ENCODE data around the gene COX5B. TPM values are rescaled to one million over a fixed set of nuclear protein-coding genes. Genes with fewer than 3 reads are reported as not detected.
"Not testable (repeated sequence)": the region's sequence is repeated elsewhere in the genome, so short reads cannot be mapped to it uniquely, and the experiment has no call there.

Gene COX5B
- total RNA-seq, 1 experiment from 2014 or later, result 346 TPM

DNA sequence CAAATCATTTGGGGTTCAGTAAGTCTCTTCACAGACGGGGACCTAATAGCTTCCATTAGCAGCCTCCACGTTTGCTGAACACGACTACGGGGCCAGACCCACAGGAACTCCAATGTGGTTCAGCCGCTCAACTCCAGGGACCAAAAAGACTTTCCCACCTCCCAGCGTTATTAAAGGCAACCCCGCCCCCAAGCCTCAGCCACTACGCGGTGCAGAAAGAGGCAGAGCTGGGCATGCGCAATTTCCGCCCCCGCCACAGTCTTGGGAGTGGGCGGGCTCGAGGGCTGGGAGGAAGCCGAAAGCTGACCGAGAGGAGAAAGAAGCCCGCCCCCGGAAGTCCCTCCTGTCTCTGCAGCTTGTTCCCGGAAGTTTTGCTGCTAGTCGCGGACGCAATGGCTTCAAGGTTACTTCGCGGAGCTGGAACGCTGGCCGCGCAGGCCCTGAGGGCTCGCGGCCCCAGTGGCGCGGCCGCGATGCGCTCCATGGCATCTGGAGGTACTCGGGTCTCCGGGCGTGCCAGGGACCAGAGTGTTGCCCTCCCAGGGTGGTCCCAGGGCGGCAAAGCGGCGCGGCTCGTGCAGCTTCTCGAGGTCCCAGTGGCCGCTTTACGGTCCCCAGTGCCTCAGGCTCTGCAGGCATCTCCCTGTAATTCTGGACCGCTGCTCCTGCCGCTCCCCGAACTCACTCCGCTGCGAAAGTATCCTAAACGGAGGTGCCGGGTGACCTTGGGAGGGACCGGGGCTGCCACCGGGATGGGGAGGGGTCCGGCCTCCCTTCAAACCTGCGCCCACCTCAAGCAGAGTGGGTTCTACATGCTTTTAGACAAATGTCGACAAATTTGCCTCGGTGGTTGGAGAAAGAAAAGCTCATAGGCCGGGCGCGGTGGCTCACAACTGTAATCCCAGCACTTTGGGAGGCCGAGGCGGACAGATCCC is at the start of gene COX5B (continued):
- no peak for TF ChIP-seq ZNF121 (CRISPR knock-in tag; IDR thresholded peaks at IDR 0.05)
- TF ChIP-seq NR3C1 (CRISPR knock-in tag; conservative IDR thresholded peaks at IDR 0.05; ENCODE audit: low read depth), result no peak
- TF ChIP-seq TP53 (CRISPR knock-in tag; IDR thresholded peaks at IDR 0.05), result peak; percentile 63; the same call in 1 of the 2 replicates
- TF ChIP-seq, protein P1, sequence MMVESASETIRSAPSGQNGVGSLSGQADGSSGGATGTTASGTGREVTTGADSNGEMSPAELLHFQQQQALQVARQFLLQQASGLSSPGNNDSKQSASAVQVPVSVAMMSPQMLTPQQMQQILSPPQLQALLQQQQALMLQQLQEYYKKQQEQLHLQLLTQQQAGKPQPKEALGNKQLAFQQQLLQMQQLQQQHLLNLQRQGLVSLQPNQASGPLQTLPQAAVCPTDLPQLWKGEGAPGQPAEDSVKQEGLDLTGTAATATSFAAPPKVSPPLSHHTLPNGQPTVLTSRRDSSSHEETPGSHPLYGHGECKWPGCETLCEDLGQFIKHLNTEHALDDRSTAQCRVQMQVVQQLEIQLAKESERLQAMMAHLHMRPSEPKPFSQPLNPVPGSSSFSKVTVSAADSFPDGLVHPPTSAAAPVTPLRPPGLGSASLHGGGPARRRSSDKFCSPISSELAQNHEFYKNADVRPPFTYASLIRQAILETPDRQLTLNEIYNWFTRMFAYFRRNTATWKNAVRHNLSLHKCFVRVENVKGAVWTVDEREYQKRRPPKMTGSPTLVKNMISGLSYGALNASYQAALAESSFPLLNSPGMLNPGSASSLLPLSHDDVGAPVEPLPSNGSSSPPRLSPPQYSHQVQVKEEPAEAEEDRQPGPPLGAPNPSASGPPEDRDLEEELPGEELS (CRISPR knock-in tag; IDR thresholded peaks at IDR 0.05), result peak; percentile 58; the same call in 1 of the 2 replicates
- TF ChIP-seq MYBL2 (CRISPR knock-in tag; IDR thresholded peaks at IDR 0.05), result no peak
- peak; percentile 59 for TF ChIP-seq GABPB1 (CRISPR knock-in tag; IDR thresholded peaks at IDR 0.05)
- TF ChIP-seq CREB1 (CRISPR knock-in tag; IDR thresholded peaks at IDR 0.05), result no peak
- TF ChIP-seq ZNF425 (CRISPR knock-in tag; conservative IDR thresholded peaks at IDR 0.05), result no peak
- no peak for TF ChIP-seq ELF4 (CRISPR knock-in tag; IDR thresholded peaks at IDR 0.05; ENCODE audit: low read depth)
- no peak for TF ChIP-seq E2F1 (CRISPR knock-in tag; IDR thresholded peaks at IDR 0.05)
- 0 out of 2 replicates have a peak, but pooled peaks have one; percentile 21 for TF ChIP-seq E2F5 (CRISPR knock-in tag; IDR thresholded peaks at IDR 0.05)
- TF ChIP-seq CREM (CRISPR knock-in tag; IDR thresholded peaks at IDR 0.05), result peak; percentile 17; the same call in 1 of the 2 replicates
- peak; percentile 88; the same call in 1 of the 2 replicates for TF ChIP-seq ETV6 (CRISPR knock-in tag; IDR thresholded peaks at IDR 0.05)
- no peak for TF ChIP-seq ZMAT4 (CRISPR knock-in tag; IDR thresholded peaks at IDR 0.05)
- TF ChIP-seq, protein P2, sequence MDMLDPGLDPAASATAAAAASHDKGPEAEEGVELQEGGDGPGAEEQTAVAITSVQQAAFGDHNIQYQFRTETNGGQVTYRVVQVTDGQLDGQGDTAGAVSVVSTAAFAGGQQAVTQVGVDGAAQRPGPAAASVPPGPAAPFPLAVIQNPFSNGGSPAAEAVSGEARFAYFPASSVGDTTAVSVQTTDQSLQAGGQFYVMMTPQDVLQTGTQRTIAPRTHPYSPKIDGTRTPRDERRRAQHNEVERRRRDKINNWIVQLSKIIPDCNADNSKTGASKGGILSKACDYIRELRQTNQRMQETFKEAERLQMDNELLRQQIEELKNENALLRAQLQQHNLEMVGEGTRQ (CRISPR knock-in tag; IDR thresholded peaks at IDR 0.05), result no peak

DNA sequence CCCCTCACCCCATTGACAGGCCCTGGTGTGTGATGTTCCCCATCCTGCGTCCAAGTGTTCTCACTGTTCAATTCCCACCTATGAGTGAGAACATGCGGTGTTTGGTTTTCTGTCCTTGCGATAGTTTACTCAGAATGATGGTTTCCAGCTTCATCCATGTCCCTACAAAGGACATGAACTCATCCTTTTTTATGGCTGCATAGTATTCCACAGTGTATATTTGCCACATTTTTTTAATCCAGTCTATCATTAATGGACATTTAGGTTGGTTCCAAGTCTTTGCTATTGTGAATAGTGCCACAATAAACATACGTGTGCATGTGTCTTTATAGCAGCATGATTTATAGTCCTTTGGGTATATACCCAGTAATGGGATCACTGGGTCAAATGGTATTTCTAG is 49.7 kb upstream of the COX5B start:
- not testable (repeated sequence) for ATAC-seq, H3K9me3 Mint-ChIP-seq

GRCh38 chr2:97601537-97601936 is 44.3 kb upstream of the COX5B start:
- peaks cover 15% of the 10 kb centered on the region for H3K27me3 Mint-ChIP-seq (ENCODE audit: low read depth)
- H3K4me1 Mint-ChIP-seq; CTCF ChIA-PET; H3K27ac Mint-ChIP-seq; H3K36me3 Mint-ChIP-seq; H3K9me3 Mint-ChIP-seq; H3K4me3 Mint-ChIP-seq; DNase-seq (ENCODE audit: low spot score); ATAC-seq; POLR2A ChIA-PET: not testable (repeated sequence)

More for the DNA sequence above, 49.7 kb upstream of the COX5B start:
- POLR2A ChIA-PET; H3K36me3 Mint-ChIP-seq; H3K4me1 Mint-ChIP-seq; CTCF ChIA-PET; DNase-seq (ENCODE audit: low spot score); H3K4me3 Mint-ChIP-seq; H3K27ac Mint-ChIP-seq: not testable (repeated sequence)
- H3K27me3 Mint-ChIP-seq (ENCODE audit: low read depth), result peaks cover 15% of the 10 kb centered on the region

DNA sequence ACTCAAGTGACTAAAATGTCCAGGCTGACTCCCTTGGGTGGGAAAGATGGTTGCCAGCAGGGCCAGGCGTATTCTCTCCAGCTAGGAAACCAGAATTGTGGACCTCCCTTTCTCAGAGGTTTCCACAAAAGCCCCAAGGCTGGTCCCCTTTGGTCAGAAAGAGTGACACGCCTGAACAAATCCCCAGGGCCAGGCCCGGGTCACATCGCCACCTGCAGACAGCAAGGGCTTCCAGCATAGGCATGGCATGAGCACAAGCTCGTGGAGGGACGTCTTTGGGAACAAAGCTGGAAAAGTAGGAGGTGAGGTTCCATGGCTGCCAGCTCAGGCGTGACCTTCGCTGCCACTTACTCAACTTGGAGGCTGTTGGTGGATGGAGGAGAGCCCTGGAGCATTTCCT is 40.8 kb upstream of the COX5B start:
- H3K27me3 Mint-ChIP-seq (ENCODE audit: low read depth); H3K4me3 Mint-ChIP-seq; DNase-seq (ENCODE audit: low spot score); H3K27ac Mint-ChIP-seq; H3K9me3 Mint-ChIP-seq; CTCF ChIA-PET; H3K36me3 Mint-ChIP-seq; H3K4me1 Mint-ChIP-seq; POLR2A ChIA-PET: not testable (repeated sequence)
- peak; percentile 80 for ATAC-seq

DNA sequence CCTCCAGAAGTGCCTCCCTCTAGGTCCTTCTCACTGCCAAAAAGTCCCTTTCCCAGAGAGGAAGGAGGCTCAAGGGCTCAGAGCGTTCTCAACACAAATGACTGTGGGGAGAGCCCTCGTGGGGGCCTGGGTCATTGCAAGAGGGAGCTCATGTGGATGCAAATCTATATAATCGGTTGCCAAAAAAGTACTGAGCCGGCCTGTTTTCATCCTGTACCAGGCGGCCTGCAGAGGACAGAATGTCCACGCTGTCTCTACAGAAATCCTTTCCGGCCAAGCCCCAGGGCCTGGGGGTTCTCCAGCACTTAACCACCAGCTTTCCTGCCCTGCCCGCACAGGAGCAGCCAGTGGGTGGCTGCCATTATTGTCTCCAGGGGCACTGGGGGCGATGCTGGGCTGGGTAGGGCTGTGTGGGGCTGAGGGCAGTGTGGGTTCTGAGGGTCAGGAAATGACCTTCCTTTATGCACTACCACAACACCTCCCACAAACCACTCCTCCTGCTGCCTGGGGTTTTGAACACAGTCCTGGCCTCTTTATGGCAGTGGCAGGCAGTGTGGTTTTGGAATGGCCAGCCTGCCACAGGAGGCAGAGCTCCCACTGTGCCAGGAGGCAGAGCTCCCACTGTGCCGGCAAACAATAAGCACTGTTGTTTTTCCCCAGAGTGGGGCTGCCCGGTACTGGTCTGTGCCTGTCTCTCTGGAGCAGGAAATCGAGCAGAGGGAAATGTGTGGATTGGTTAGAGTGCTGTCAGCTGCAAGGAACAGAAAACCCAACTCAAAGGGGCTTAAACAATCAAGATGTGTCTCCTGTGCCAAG is 40.1 kb upstream of the COX5B start:
- H3K9me3 Mint-ChIP-seq; CTCF ChIA-PET; H3K27ac Mint-ChIP-seq; POLR2A ChIA-PET; H3K36me3 Mint-ChIP-seq; H3K4me3 Mint-ChIP-seq; H3K4me1 Mint-ChIP-seq; H3K27me3 Mint-ChIP-seq (ENCODE audit: low read depth); DNase-seq (ENCODE audit: low spot score): not testable (repeated sequence)
- peak; percentile 63 for ATAC-seq

Measured in WTC11 (cell line).